ENCODE measurements around the gene FAT1.
A peak's percentile ranks its signal among the peaks of the same experiment; 100 is the strongest.

The FAT1 gene

GRCh38 chr4:186658657-186659056 is 65.0 kb downstream of the FAT1 start (continued):
- TF ChIP-seq ZNF26 (tag by site-specific recombination; IDR thresholded peaks at IDR 0.05): no peak

- ChIA-PET CTCF (interaction anchor here (0.6 to 0.9 kb wide), 2 partner anchors 12 to 1291 kb away, joined by 3 to 5 read pairs; no protein-coding TSS in a partner anchor), POLR2A (no interaction called here)
- H3K36me3 ChIP-seq (ENCODE audit: control insufficient read depth in 2 of 2, insufficient read depth in 1 of 2, low read length in 2 of 2): peaks cover 0 to 46% of the 10 kb centered on the region in 2 experiments; a peak in 2 of 3 replicates
- no peak overlapping the region for H3K4me3 ChIP-seq (ENCODE audit: low read depth, low read length)
- TF ChIP-seq, protein P1, sequence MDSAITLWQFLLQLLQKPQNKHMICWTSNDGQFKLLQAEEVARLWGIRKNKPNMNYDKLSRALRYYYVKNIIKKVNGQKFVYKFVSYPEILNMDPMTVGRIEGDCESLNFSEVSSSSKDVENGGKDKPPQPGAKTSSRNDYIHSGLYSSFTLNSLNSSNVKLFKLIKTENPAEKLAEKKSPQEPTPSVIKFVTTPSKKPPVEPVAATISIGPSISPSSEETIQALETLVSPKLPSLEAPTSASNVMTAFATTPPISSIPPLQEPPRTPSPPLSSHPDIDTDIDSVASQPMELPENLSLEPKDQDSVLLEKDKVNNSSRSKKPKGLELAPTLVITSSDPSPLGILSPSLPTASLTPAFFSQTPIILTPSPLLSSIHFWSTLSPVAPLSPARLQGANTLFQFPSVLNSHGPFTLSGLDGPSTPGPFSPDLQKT (IDR thresholded peaks at IDR 0.05; ENCODE audit: borderline replicate concordance, low read depth, low read length): no peak
- TF ChIP-seq, protein P2, sequence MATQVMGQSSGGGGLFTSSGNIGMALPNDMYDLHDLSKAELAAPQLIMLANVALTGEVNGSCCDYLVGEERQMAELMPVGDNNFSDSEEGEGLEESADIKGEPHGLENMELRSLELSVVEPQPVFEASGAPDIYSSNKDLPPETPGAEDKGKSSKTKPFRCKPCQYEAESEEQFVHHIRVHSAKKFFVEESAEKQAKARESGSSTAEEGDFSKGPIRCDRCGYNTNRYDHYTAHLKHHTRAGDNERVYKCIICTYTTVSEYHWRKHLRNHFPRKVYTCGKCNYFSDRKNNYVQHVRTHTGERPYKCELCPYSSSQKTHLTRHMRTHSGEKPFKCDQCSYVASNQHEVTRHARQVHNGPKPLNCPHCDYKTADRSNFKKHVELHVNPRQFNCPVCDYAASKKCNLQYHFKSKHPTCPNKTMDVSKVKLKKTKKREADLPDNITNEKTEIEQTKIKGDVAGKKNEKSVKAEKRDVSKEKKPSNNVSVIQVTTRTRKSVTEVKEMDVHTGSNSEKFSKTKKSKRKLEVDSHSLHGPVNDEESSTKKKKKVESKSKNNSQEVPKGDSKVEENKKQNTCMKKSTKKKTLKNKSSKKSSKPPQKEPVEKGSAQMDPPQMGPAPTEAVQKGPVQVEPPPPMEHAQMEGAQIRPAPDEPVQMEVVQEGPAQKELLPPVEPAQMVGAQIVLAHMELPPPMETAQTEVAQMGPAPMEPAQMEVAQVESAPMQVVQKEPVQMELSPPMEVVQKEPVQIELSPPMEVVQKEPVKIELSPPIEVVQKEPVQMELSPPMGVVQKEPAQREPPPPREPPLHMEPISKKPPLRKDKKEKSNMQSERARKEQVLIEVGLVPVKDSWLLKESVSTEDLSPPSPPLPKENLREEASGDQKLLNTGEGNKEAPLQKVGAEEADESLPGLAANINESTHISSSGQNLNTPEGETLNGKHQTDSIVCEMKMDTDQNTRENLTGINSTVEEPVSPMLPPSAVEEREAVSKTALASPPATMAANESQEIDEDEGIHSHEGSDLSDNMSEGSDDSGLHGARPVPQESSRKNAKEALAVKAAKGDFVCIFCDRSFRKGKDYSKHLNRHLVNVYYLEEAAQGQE (tag by site-specific recombination; IDR thresholded peaks at IDR 0.05): no peak
- TF ChIP-seq ZNF146 (tag by site-specific recombination; IDR thresholded peaks at IDR 0.05) (no peak), ZSCAN16 (tag by site-specific recombination; IDR thresholded peaks at IDR 0.05) (no peak), ZNF549 (tag by site-specific recombination; IDR thresholded peaks at IDR 0.05) (no peak), ZNF488 (tag by site-specific recombination; IDR thresholded peaks at IDR 0.05) (no peak), ZNF404 (tag by site-specific recombination; IDR thresholded peaks at IDR 0.05) (no peak)
- H3K27ac ChIP-seq (ENCODE audit: extremely low read depth, low read depth, low read length): no peak overlapping the region
- 0 out of 2 replicates have a peak, but pooled peaks cover 2% of the 10 kb centered on the region for H3K4me1 ChIP-seq (ENCODE audit: control insufficient read depth, insufficient read depth, low read length)
- no peaks in the 10 kb centered on the region for H3K9me3 ChIP-seq (ENCODE audit: control insufficient read depth, insufficient read depth, low read depth, low read length)
Observed at GRCh38 chr4:186657764-186658163, 65.9 kb downstream of the FAT1 start.

DNA sequence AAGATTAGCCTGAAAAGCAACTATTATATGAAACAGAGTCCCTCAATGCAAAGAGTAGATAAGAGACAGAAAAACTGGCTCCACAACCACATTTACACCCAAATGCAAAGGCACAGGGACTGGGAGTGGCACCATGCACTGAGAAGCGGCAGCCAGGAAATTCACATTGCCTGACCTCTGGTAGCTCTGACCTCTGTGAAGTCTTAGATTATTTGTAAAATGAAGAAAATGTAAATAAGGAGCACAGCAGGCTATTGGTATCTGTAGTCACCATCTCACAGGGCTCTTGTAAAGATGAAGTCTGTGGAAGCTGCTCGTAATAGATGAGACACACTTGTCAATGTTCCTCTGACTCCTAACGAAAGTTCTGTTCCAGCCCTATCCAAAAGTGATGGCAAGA is 69.7 kb downstream of the FAT1 start:
- Histone ChIP-seq H3K36me3 (ENCODE audit: control insufficient read depth in 2 of 2, insufficient read depth in 1 of 2, low read length in 2 of 2) (peaks cover 0 to 18% of the 10 kb centered on the region in 2 experiments; a peak in 1 of 3 replicates), H3K27ac (ENCODE audit: extremely low read depth, low read depth, low read length) (no peak overlapping the region), H3K9me3 (ENCODE audit: control insufficient read depth, insufficient read depth, low read depth, low read length) (no peaks in the 10 kb centered on the region), H3K4me1 (ENCODE audit: control insufficient read depth, insufficient read depth, low read length) (peaks cover 15% of the 10 kb centered on the region; the same call in 1 of the 2 replicates), H3K4me3 (ENCODE audit: low read depth, low read length) (no peak overlapping the region)
- CTCF ChIA-PET: no interaction called here
- no peak for TF ChIP-seq ZNF354C (tag by site-specific recombination; IDR thresholded peaks at IDR 0.05; ENCODE audit: borderline replicate concordance, low read depth)
- POLR2A ChIA-PET: no interaction called here

GRCh38 chr4:186651624-186652023 is 72.0 kb downstream of the FAT1 start:
- peaks cover 0 to 12% of the 10 kb centered on the region in 2 experiments; a peak in 1 of 3 replicates for H3K36me3 ChIP-seq (ENCODE audit: control insufficient read depth in 2 of 2, insufficient read depth in 1 of 2, low read length in 2 of 2)
- ChIA-PET CTCF (interaction anchor here (0.6 kb wide), 1 partner anchor 29 kb away, joined by 3 read pairs; no protein-coding TSS in a partner anchor), POLR2A (no interaction called here)
- no peak overlapping the region for H3K4me3 ChIP-seq (ENCODE audit: low read depth, low read length)
- no peak overlapping the region for H3K27ac ChIP-seq (ENCODE audit: extremely low read depth, low read depth, low read length)
- no peaks in the 10 kb centered on the region for H3K9me3 ChIP-seq (ENCODE audit: control insufficient read depth, insufficient read depth, low read depth, low read length)
- peaks cover 13% of the 10 kb centered on the region; the same call in 1 of the 2 replicates for H3K4me1 ChIP-seq (ENCODE audit: control insufficient read depth, insufficient read depth, low read length)
- no peak for TF ChIP-seq ZNF660 (tag by site-specific recombination; IDR thresholded peaks at IDR 0.05)
- no peak for TF ChIP-seq AEBP2 (tag by site-specific recombination; IDR thresholded peaks at IDR 0.05; ENCODE audit: borderline replicate concordance)
- TF ChIP-seq ZNF561 (tag by site-specific recombination; IDR thresholded peaks at IDR 0.05; ENCODE audit: borderline replicate concordance): peak; percentile 32; the same call in 1 of the 2 replicates
- TF ChIP-seq ZBTB26 (tag by site-specific recombination; optimal IDR thresholded peaks at IDR 0.05): peak; percentile 27
- TF ChIP-seq ZNF629 (tag by site-specific recombination; IDR thresholded peaks at IDR 0.05): peak; percentile 66; the same call in 1 of the 2 replicates
- peak; percentile 27; the same call in 1 of the 2 replicates for TF ChIP-seq ZIC2 (tag by site-specific recombination; IDR thresholded peaks at IDR 0.05)
- TF ChIP-seq ZBTB20 (tag by site-specific recombination; IDR thresholded peaks at IDR 0.05): 0 out of 2 replicates have a peak, but pooled peaks have one; percentile 27
- peak; percentile 73 for TF ChIP-seq ZNF223 (tag by site-specific recombination; IDR thresholded peaks at IDR 0.05)
- peak; percentile 71 for TF ChIP-seq ZNF600 (tag by site-specific recombination; IDR thresholded peaks at IDR 0.05)
- peak; percentile 61 for TF ChIP-seq ZBTB17 (tag by site-specific recombination; IDR thresholded peaks at IDR 0.05)
- TF ChIP-seq WT1 (tag by site-specific recombination; IDR thresholded peaks at IDR 0.05): no peak
